HepG2 (cell line): Measurements from ENCODE around the gene WNK4. TPM values are rescaled to one million over a fixed set of nuclear protein-coding genes. Genes with fewer than 3 reads are reported as not detected.

Experiments
- ATAD3A ChIP-seq: sonication (generic); formaldehyde crosslinking; IDR thresholded peaks from 2 replicates; pipeline ENCODE4 v1.4.0; 2020; ENCODE audit warnings: missing genetic modification reagents
- ATRX ChIP-seq: sonication (generic); formaldehyde crosslinking; IDR thresholded peaks from 2 replicates; pipeline ENCODE4 v1.4.0; 2020; ENCODE audit warnings: missing genetic modification reagents, borderline replicate concordance
- CBFB ChIP-seq: sonication (generic); formaldehyde crosslinking; IDR thresholded peaks from 2 replicates; pipeline ENCODE4 v1.4.0; 2020; ENCODE audit warnings: missing genetic modification reagents
- CHD2 ChIP-seq: IDR thresholded peaks from 2 replicates; pipeline ENCODE4 v1.6.1; 2011; ENCODE audit warnings: low read depth, low read length, improper control_type of control experiment
- ESRRA ChIP-seq: sonication (generic); formaldehyde crosslinking; IDR thresholded peaks from 2 replicates; pipeline ENCODE4 v1.5.1; 2020; ENCODE audit warnings: mild to moderate bottlenecking, low read depth, missing genetic modification reagents
- FOSL2 ChIP-seq: sonication (generic); formaldehyde crosslinking; IDR thresholded peaks from 2 replicates; pipeline ENCODE4 v1.4.0; 2020; ENCODE audit warnings: missing genetic modification reagents
- HHEX ChIP-seq: IDR thresholded peaks from 2 replicates; pipeline ENCODE4 v1.6.1; 2016; ENCODE audit warnings: control low read depth
- IKZF5 ChIP-seq: IDR thresholded peaks from 2 replicates; pipeline ENCODE4 v1.6.1; 2018; ENCODE audit warnings: missing genetic modification reagents, mild to moderate bottlenecking, missing compliant biosample characterization
- KMT2A ChIP-seq: sonication (generic); formaldehyde crosslinking; IDR thresholded peaks from 2 replicates; pipeline ENCODE4 v1.4.0; 2020; ENCODE audit warnings: missing genetic modification reagents
- NCOA1 ChIP-seq: sonication (generic); formaldehyde crosslinking; IDR thresholded peaks from 2 replicates; pipeline ENCODE4 v1.9.0; 2021; ENCODE audit warnings: missing genetic modification reagents
- NFE2 ChIP-seq: sonication (generic); formaldehyde crosslinking; IDR thresholded peaks from 2 replicates; pipeline ENCODE4 v1.4.0; 2020; ENCODE audit warnings: missing genetic modification reagents
- PAX8 ChIP-seq: sonication (generic); formaldehyde crosslinking; IDR thresholded peaks from 2 replicates; pipeline ENCODE4 v1.8.0; 2022; ENCODE audit warnings: mild to moderate bottlenecking, missing genetic modification reagents, borderline replicate concordance
- ZBTB7B ChIP-seq: sonication (generic); formaldehyde crosslinking; IDR thresholded peaks from 2 replicates; pipeline ENCODE4 v1.4.0; 2020; ENCODE audit warnings: missing genetic modification reagents
- ZBTB8A ChIP-seq: sonication (generic); formaldehyde crosslinking; IDR thresholded peaks from 2 replicates; pipeline ENCODE4 v1.4.0; 2020; ENCODE audit warnings: mild to moderate bottlenecking, low read depth, missing genetic modification reagents, borderline replicate concordance
- ZNF17 ChIP-seq: sonication (generic); formaldehyde crosslinking; IDR thresholded peaks from 2 replicates; pipeline ENCODE4 v1.5.0; 2020; ENCODE audit warnings: mild to moderate bottlenecking, missing genetic modification reagents
- ZNF18 ChIP-seq: sonication (generic); formaldehyde crosslinking; IDR thresholded peaks from 2 replicates; pipeline ENCODE4 v1.8.0; 2022; ENCODE audit warnings: mild to moderate bottlenecking, missing genetic modification reagents; ENCODE audit not compliant: insufficient replicate concordance
- ZNF180 ChIP-seq: sonication (generic); formaldehyde crosslinking; IDR thresholded peaks from 2 replicates; pipeline ENCODE4 v1.4.0; 2020; ENCODE audit warnings: low read depth, missing genetic modification reagents, borderline replicate concordance
- ZNF569 ChIP-seq: sonication (generic); formaldehyde crosslinking; IDR thresholded peaks from 2 replicates; pipeline ENCODE4 v1.5.0; 2020; ENCODE audit warnings: mild to moderate bottlenecking, missing genetic modification reagents, moderate library complexity, borderline replicate concordance
- ZNF780A ChIP-seq: sonication (generic); formaldehyde crosslinking; IDR thresholded peaks from 2 replicates; pipeline ENCODE4 v1.8.0; 2022; ENCODE audit warnings: mild to moderate bottlenecking, missing genetic modification reagents, moderate library complexity
- ZNF792 ChIP-seq: IDR thresholded peaks from 2 replicates; pipeline ENCODE4 v1.6.1; 2016
- polyA plus RNA-seq, 8 experiments: library from polyadenylated mRNA; depleted of rRNA in 3 of 8; stranded (reverse) in 7 of 8; unstranded in 1 of 8; fragments of >200 nt; fragmentation: Illumina TruSeq in 4 of 8; extraction: Trizol in 4 of 8; gene quantifications; 2 replicates each; pipeline versions ENCODE4 v1.2.1 to v1.2.3, GENCODE V29; 2011 to 2016; ENCODE audit warnings: low read depth in 4 of 8, missing spikeins in 1 of 8, mixed read lengths in 1 of 8; ENCODE audit not compliant: insufficient read depth in 1 of 8
- total RNA-seq, 5 experiments: library from RNA; depleted of rRNA; stranded (reverse); fragments of >200 nt; fragmentation: Illumina TruSeq; extraction: Trizol; gene quantifications; 2 replicates each; pipeline ENCODE4 v1.2.3, GENCODE V29; 2016; ENCODE audit warnings: low read depth in 1 of 5
- TF ChIP-seq, protein P1 (sequence below): sonication (generic); formaldehyde crosslinking; IDR thresholded peaks from 2 replicates; pipeline ENCODE4 v1.5.1; 2020; ENCODE audit warnings: mild to moderate bottlenecking, moderate library complexity, missing genetic modification reagents
- TF ChIP-seq, protein P2 (sequence below): IDR thresholded peaks from 2 replicates; pipeline ENCODE4 v1.6.1; 2016; ENCODE audit warnings: missing compliant biosample characterization, missing genetic modification reagents, borderline replicate concordance

Gene WNK4
- total and polyA plus RNA-seq, 2 of the 13 experiments (the other 11 are each of a cell fraction or from before 2014, with no cell fraction given): 2.7 to 13.7 TPM

GRCh38 chr17:42832934-42833766, 52.7 kb downstream of the WNK4 start, which contains the start of gene PSME3 (continued):
- TF ChIP-seq IKZF5: peak; percentile 97
- peak; percentile 62; the same call in 1 of the 2 replicates for TF ChIP-seq ZBTB8A (CRISPR knock-in tag)
- peak; percentile 83; the same call in 1 of the 2 replicates for TF ChIP-seq ZNF180
- TF ChIP-seq ATRX (CRISPR knock-in tag): no peak
- peak; percentile 83 for TF ChIP-seq ZNF780A (CRISPR knock-in tag)
- TF ChIP-seq NCOA1: no peak
- TF ChIP-seq PAX8 (CRISPR knock-in tag): peak; percentile 85; the same call in 1 of the 2 replicates
- peak; percentile 57; the same call in 1 of the 2 replicates for TF ChIP-seq FOSL2 (CRISPR knock-in tag)
- TF ChIP-seq KMT2A: peak; percentile 97
- no peak; the same call in 1 of the 2 replicates for TF ChIP-seq ATAD3A (CRISPR knock-in tag)
- TF ChIP-seq ZBTB7B (CRISPR knock-in tag): peak; percentile 86
- TF ChIP-seq, protein P1, sequence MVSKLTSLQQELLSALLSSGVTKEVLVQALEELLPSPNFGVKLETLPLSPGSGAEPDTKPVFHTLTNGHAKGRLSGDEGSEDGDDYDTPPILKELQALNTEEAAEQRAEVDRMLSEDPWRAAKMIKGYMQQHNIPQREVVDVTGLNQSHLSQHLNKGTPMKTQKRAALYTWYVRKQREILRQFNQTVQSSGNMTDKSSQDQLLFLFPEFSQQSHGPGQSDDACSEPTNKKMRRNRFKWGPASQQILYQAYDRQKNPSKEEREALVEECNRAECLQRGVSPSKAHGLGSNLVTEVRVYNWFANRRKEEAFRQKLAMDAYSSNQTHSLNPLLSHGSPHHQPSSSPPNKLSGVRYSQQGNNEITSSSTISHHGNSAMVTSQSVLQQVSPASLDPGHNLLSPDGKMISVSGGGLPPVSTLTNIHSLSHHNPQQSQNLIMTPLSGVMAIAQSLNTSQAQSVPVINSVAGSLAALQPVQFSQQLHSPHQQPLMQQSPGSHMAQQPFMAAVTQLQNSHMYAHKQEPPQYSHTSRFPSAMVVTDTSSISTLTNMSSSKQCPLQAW (CRISPR knock-in tag): peak; percentile 97
- TF ChIP-seq, protein P2, sequence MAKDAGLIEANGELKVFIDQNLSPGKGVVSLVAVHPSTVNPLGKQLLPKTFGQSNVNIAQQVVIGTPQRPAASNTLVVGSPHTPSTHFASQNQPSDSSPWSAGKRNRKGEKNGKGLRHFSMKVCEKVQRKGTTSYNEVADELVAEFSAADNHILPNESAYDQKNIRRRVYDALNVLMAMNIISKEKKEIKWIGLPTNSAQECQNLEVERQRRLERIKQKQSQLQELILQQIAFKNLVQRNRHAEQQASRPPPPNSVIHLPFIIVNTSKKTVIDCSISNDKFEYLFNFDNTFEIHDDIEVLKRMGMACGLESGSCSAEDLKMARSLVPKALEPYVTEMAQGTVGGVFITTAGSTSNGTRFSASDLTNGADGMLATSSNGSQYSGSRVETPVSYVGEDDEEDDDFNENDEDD (CRISPR knock-in tag): peak; percentile 88; the same call in 1 of the 2 replicates
- TF ChIP-seq ZNF17 (CRISPR knock-in tag): 0 out of 2 replicates have a peak, but pooled peaks have one; percentile 71
- no peak for TF ChIP-seq CHD2
- TF ChIP-seq NFE2: no peak; the same call in 1 of the 2 replicates
- TF ChIP-seq ESRRA (CRISPR knock-in tag): peak; percentile 78; the same call in 1 of the 2 replicates
- no peak for TF ChIP-seq ZNF569 (CRISPR knock-in tag)
- peak; percentile 96 for TF ChIP-seq ZNF18 (CRISPR knock-in tag)
- TF ChIP-seq CBFB (CRISPR knock-in tag): 0 out of 2 replicates have a peak, but pooled peaks have one; percentile 78
- peak; percentile 53; the same call in 1 of the 2 replicates for TF ChIP-seq HHEX (CRISPR knock-in tag)
- TF ChIP-seq ZNF792: no peak; the same call in 1 of the 2 replicates
